ENCODE measurements around the gene EWSR1.

Gene EWSR1

GRCh38 chr22:29315286-29316140 is 47.4 kb downstream of the EWSR1 start, which contains the start of gene RASL10A:
RASL10A (minus strand) TSS chr22:29315697; CDS start chr22:29315246, 451 bp downstream.
- peak; percentile 56 for DNase-seq (ENCODE audit: low read depth, low spot score)

DNA sequence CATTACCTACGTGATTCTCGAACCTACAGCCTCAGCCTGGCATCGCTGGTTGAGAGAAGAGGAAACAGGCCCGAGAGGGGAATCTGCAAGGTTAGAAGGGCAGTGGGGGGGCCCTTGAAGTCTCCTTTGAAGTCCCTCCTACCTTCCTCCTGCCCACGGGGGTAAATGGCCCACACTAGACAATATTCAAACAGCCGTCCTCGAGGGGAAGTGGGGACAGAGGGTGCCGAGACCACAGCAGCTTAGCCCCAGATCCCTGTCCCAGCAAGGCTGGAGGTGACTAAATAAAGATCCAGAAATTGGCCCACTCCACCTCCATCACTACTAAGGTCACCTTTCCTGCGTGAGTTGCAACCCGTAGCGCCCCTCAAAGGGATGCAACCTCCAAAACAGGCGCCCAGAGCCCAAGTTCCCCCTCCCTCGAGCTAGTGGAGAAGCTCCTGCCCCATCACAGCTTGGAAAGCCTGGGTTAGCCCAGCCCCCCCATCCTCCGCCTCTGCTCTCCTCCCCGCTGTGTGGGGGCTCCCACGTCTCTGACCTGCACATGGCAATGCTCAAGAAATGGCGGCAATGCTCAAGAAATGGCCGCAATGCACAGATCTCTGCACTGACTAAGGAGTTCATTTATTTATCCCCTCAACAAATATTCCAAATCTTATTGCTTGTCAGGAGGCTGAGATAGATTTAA is 48.2 kb downstream of the EWSR1 start:
- no peak for DNase-seq (ENCODE audit: low read depth, low spot score)

DNA sequence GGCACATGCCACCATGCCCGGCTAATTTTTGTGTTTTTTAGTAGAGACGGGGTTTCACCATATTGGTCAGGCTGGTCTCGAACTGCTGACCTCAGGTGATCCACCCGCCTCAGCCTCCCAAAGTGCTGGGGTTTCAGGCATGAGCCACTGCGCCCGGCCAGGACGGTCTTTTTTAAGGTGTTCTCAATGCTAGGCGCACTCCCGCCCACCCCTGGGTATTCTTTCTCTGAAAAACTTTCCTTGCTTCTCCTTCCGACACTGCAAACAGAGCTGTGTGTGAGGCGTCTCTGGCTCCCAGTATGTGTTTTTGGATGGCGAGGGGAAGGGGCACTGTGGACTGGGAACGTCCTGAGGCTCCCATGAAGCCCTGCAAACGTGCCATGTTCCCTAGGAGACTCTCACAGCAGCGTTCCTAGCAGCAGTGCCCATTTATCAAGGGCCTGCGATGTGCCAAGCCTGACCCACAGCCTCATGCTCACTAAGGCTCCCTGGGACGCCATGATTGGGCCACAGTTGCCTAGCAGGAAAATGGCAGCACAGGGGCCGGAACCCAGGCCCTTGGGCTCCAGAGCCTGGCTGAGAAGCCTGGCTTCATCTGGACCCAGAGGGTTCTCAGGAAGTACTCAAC is 49.9 kb downstream of the EWSR1 start:
- no peak for DNase-seq (ENCODE audit: low read depth, low spot score)

DNA sequence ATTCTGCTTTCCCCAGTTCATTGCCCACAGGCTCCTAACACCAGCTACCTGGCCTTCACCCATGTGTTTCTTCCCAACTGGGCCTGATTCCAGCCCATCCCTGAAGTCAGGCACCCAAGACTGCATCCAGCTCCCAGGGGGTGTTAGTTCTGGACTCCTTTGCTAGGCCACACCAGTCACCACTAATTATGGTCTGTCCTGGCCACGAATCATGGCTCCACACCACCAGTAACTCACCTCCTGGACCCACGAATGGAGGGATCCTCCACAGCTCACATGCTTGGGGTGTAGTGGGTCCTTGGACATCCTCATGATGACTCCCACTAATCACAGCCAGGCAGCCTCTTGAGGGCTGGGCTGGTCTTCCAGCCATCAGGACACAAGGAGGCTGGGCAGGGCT is 51.0 kb downstream of the EWSR1 start:
- DNase-seq (ENCODE audit: low read depth, low spot score), result no peak

DNA sequence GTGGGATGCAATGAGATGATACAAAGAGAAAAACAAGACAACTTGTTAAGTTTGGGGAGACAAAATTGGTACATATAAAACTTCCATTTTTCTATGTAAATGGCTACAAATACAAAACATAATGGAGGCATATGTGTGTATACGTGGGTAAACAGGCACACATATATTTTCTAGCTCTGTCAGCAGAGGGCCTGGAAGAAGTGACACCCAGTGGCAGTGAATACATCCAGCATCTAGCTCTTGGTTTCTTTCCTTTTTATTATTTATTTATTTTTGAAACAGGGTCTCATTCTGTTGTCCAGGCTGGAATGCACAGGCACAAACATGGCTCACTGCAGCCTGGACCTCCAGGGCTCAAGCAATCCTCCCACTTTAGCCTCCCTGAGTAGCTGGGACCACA is 52.5 kb downstream of the EWSR1 start:
- no peak for DNase-seq (ENCODE audit: low read depth, low spot score)

DNA sequence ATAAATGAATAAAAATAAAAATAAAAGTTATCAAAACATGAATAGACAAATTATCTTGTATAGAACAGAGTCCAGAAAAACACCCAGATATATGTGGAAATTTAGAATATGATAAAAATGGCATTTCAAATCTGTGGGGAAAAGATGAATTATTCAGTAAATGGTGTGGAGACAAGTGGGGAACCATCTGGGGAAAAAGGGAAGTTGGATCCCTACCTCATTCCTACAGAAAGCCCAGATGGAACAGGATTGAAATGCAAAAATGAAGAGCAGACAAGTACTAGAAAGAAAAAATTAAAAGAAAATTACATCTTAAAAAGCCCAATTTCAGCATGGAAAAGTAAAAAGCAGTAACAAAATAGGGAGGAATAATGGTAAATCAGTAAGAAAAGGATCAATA is 55.6 kb downstream of the EWSR1 start:
- DNase-seq (ENCODE audit: low read depth, low spot score), result no peak

GRCh38 chr22:29325356-29325755 is 57.3 kb downstream of the EWSR1 start:
- no peak for DNase-seq (ENCODE audit: low read depth, low spot score)

GRCh38 chr22:29325785-29326315 is 57.8 kb downstream of the EWSR1 start:
- no peak for DNase-seq (ENCODE audit: low read depth, low spot score)

- no peak for DNase-seq (ENCODE audit: low read depth, low spot score)
These were observed 58.4 kb downstream of the EWSR1 start for GRCh38 chr22:29326481-29326880.

GRCh38 chr22:29327089-29327764 is 59.2 kb downstream of the EWSR1 start:
- no peak for DNase-seq (ENCODE audit: low read depth, low spot score)

DNA sequence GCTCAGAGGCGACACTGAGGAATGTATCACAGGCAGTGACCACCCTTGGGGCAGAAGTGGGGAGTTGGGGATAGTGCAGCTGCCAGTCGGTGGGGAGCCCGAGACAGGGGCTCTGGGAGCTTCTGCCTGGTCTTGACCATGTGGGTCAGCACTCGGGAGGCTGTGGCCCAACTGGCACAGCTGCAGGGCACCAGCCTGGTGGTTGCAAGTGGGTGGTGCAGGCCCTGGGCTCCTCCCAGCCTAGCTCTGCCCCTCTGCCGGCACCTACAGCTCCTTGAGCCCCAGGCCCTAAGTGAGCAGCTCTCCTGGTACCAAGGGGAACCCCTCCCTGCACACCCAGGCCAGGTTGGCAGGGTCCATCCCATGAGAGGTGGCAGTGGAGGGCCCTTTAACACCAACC is 60.0 kb downstream of the EWSR1 start:
- DNase-seq (ENCODE audit: low read depth, low spot score), result no peak

- DNase-seq (ENCODE audit: low read depth, low spot score), result no peak
These were observed 60.8 kb downstream of the EWSR1 start for GRCh38 chr22:29328566-29329500.

- DNase-seq (ENCODE audit: low read depth, low spot score), result no peak
These were observed 61.5 kb downstream of the EWSR1 start for GRCh38 chr22:29329581-29329980.

- no peak for DNase-seq (ENCODE audit: low read depth, low spot score)
These were observed 62.2 kb downstream of the EWSR1 start for GRCh38 chr22:29330291-29330690.

GRCh38 chr22:29330753-29331152 is 62.7 kb downstream of the EWSR1 start:
- DNase-seq (ENCODE audit: low read depth, low spot score), result no peak

- no peak for DNase-seq (ENCODE audit: low read depth, low spot score)
These were observed 63.1 kb downstream of the EWSR1 start for GRCh38 chr22:29331213-29331612.

GRCh38 chr22:29331658-29332300 is 63.7 kb downstream of the EWSR1 start:
- DNase-seq (ENCODE audit: low read depth, low spot score), result no peak

GRCh38 chr22:29332886-29333496 is 64.9 kb downstream of the EWSR1 start:
- no peak for DNase-seq (ENCODE audit: low read depth, low spot score)

- DNase-seq (ENCODE audit: low read depth, low spot score), result no peak
These were observed 66.1 kb downstream of the EWSR1 start for GRCh38 chr22:29334148-29334547.

All from astrocyte of the hippocampus (primary cell).